ENCODE measurements around the gene TNFSF10.

DNA sequence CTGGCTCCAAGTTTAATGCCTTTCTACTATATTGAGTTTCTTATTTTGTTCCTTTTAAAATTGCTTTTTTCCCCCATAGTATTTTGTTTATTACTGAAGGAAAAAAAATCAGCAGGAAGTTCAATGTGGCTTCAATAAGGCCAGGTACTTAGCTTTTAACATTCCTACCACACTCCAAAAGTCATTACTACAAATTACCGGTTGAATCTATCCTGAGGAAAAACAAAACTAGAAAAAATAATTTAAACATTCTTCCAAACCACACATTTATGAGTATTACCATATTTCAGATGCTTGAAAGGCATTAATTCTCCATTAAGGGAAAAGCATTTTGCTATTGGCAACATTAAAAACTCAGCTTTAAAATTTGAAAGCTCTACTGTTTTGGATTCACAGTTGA lies 20.2 kb upstream of the TNFSF10 start:
- TF ChIP-seq, protein P1, sequence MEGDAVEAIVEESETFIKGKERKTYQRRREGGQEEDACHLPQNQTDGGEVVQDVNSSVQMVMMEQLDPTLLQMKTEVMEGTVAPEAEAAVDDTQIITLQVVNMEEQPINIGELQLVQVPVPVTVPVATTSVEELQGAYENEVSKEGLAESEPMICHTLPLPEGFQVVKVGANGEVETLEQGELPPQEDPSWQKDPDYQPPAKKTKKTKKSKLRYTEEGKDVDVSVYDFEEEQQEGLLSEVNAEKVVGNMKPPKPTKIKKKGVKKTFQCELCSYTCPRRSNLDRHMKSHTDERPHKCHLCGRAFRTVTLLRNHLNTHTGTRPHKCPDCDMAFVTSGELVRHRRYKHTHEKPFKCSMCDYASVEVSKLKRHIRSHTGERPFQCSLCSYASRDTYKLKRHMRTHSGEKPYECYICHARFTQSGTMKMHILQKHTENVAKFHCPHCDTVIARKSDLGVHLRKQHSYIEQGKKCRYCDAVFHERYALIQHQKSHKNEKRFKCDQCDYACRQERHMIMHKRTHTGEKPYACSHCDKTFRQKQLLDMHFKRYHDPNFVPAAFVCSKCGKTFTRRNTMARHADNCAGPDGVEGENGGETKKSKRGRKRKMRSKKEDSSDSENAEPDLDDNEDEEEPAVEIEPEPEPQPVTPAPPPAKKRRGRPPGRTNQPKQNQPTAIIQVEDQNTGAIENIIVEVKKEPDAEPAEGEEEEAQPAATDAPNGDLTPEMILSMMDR (IDR thresholded peaks at IDR 0.05): no peak
- TF ChIP-seq MYBL2 (CRISPR knock-in tag; IDR thresholded peaks at IDR 0.05): no peak
- no peak for TF ChIP-seq NR3C1 (CRISPR knock-in tag; conservative IDR thresholded peaks at IDR 0.05; ENCODE audit: low read depth)
- TF ChIP-seq JUN (CRISPR knock-in tag; IDR thresholded peaks at IDR 0.05): no peak
- TF ChIP-seq, protein P2, sequence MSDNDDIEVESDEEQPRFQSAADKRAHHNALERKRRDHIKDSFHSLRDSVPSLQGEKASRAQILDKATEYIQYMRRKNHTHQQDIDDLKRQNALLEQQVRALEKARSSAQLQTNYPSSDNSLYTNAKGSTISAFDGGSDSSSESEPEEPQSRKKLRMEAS (CRISPR knock-in tag; IDR thresholded peaks at IDR 0.05): no peak
- no peak for TF ChIP-seq CREB1 (CRISPR knock-in tag; IDR thresholded peaks at IDR 0.05)

Measured in WTC11 (cell line).